Neural progenitor cell (in vitro differentiated cells): Measurements from ENCODE around the gene INTS11.

Experiments
- CTCF ChIP-seq: fragments of 200-600 bp; sonication (generic); IDR thresholded peaks from 2 replicates; pipeline ENCODE4 v1.5.1; 2017; ENCODE audit warnings: antibody characterized with exemption, mild to moderate bottlenecking
- EZH2 ChIP-seq: fragments of 200-600 bp; sonication (generic); IDR thresholded peaks from 2 replicates; pipeline ENCODE4 v1.6.1; 2017; ENCODE audit warnings: antibody characterized with exemption, mild to moderate bottlenecking, moderate library complexity
- EZH2phosphoT487 ChIP-seq: fragments of 200-600 bp; sonication (generic); IDR thresholded peaks from 2 replicates; pipeline ENCODE4 v1.6.1; 2017; ENCODE audit warnings: antibody characterized with exemption

- no peak for TF ChIP-seq CTCF
- no peak for TF ChIP-seq EZH2
- no peak for TF ChIP-seq EZH2phosphoT487
Measured at GRCh38 chr1:1355416-1355815, 31.0 kb upstream of the INTS11 start.
